ENCODE results near the gene SUPT3H. TPM values are rescaled to one million over a fixed set of nuclear protein-coding genes. Genes with fewer than 3 reads are reported as not detected.

Gene SUPT3H
- total and polyA plus RNA-seq, 2 of the 8 experiments (the other 6 are each of a cell fraction or from before 2014, with no cell fraction given), result 18.8 to 23.0 TPM

GRCh38 chr6:44859901-44860410 lies 517.8 kb downstream of the SUPT3H start:
- Histone ChIP-seq H3K79me2 (ENCODE audit: control insufficient read depth in 1 of 2, insufficient read depth in 2 of 2, low read length in 2 of 2) (no peaks in the 10 kb centered on the region), H4K5ac (ENCODE audit: insufficient read length, low read depth, low read length) (no peak overlapping the region), H3K9ac (replicated peaks in 1 of 4; ENCODE audit: extremely low read depth in 1 of 4, low read depth in 3 of 4, low read length in 3 of 4) (no peak overlapping the region), H3K23ac (ENCODE audit: insufficient read length) (no peak overlapping the region), H3K36me3 (ENCODE audit: control insufficient read depth in 2 of 4, insufficient read depth in 4 of 4, low read length in 3 of 4) (no peaks in the 10 kb centered on the region), H2BK12ac (ENCODE audit: low read depth, low read length) (no peak overlapping the region), H3K27ac (ENCODE audit: low read depth, low read length) (no peak overlapping the region), H2BK120ac (replicated peaks; ENCODE audit: low read depth, low read length) (no peak overlapping the region), H2BK20ac (ENCODE audit: low read length) (no peak overlapping the region), H3K4me3 (ENCODE audit: extremely low read depth in 1 of 4, insufficient read depth in 2 of 4, low read depth in 3 of 4, low read length in 4 of 4) (no peak overlapping the region), H3K23me2 (ENCODE audit: low read depth, low read length) (no peaks in the 10 kb centered on the region), H3K14ac (ENCODE audit: insufficient read length) (no peak overlapping the region), H4K20me1 (replicated peaks in 1 of 2; ENCODE audit: control insufficient read depth in 1 of 2, insufficient read depth in 2 of 2, low read length in 2 of 2) (no peaks in the 10 kb centered on the region), H2BK5ac (ENCODE audit: low read depth, low read length) (no peak overlapping the region), H3K18ac (ENCODE audit: extremely low read depth, low read length) (no peak overlapping the region), H3K4ac (replicated peaks; ENCODE audit: insufficient read length, low read depth, low read length) (no peak overlapping the region), H3K56ac (replicated peaks; ENCODE audit: insufficient read length, low read depth, low read length) (no peak overlapping the region), H2AK5ac (ENCODE audit: low read depth, low read length) (no peak overlapping the region), H3K4me2 (ENCODE audit: insufficient read depth in 1 of 2, low read depth in 2 of 2, low read length in 2 of 2) (no peak overlapping the region), H4K91ac (replicated peaks; ENCODE audit: insufficient read length, low read length) (no peak overlapping the region), H2AFZ (ENCODE audit: low read length) (no peak overlapping the region), H3K27me3 (replicated peaks in 1 of 4; ENCODE audit: control insufficient read depth in 3 of 4, extremely low read depth in 1 of 4, insufficient read depth in 3 of 4, low read length in 3 of 4) (no peaks in the 10 kb centered on the region), H3K9me3 (ENCODE audit: insufficient read depth in 2 of 2, low read depth in 1 of 2, low read length in 1 of 2) (peaks cover 3 to 6% of the 10 kb centered on the region in 2 experiments; a peak in 1 of 4 replicates), H2BK15ac (ENCODE audit: low read length) (no peak overlapping the region), H3K4me1 (replicated peaks in 1 of 4; ENCODE audit: control insufficient read depth in 3 of 4, insufficient read depth in 4 of 4, low read length in 3 of 4) (no peaks in the 10 kb centered on the region), H3K79me1 (ENCODE audit: low read depth, low read length) (no peaks in the 10 kb centered on the region), H4K8ac (ENCODE audit: extremely low read depth, insufficient read depth, low read length) (no peak overlapping the region)
- 90% methylated on average over 2 of the region's 2 CpGs; no CpG with 5 or more reads in 1 of the 2 experiments for WGBS, 2 experiments (ENCODE audit: extremely low coverage in 1 of 2, insufficient coverage in 1 of 2, insufficient read length in 1 of 2, insufficient replicate concordance in 2 of 2, low coverage in 1 of 2, low lambda C conversion rate in 2 of 2, missing lambda C conversion rate in 1 of 2)
- FAIRE-seq (no peak), DNase-seq (ENCODE audit: low read depth in 1 of 2, low spot score in 2 of 2) (no peak)
- ChIA-PET CTCF (ENCODE audit: partially characterized antibody) (interaction anchor here (1.6 kb wide), 1 partner anchor 204 kb away, joined by 5 read pairs; no protein-coding TSS in a partner anchor), POLR2A (ENCODE audit: partially characterized antibody) (no interaction called here)
- TF ChIP-seq TBP (IDR thresholded peaks at IDR 0.05; ENCODE audit: low read depth, low read length) (no peak), GTF2F1 (IDR thresholded peaks at IDR 0.05; ENCODE audit: borderline replicate concordance, low read depth, low read length) (no peak)
